Measurements from ENCODE around the gene FCGBP. TPM values are rescaled to one million over a fixed set of nuclear protein-coding genes. Genes with fewer than 3 reads are reported as not detected.
"Not testable (repeated sequence)": the region's sequence is repeated elsewhere in the genome, so short reads cannot be mapped to it uniquely, and the experiment has no call there.

The FCGBP gene
- total and polyA plus RNA-seq, 11 donors = 0.76 to 44.4 (median 3.8) TPM

GRCh38 chr19:39967561-39967960 is 33.1 kb upstream of the FCGBP start:
- no peak for TF ChIP-seq POLR2A (IDR thresholded peaks at IDR 0.05)
- TF ChIP-seq CTCF (IDR thresholded peaks at IDR 0.05) = no peak
- Histone ChIP-seq H3K4me1 (peaks cover 0 to 26% (median 12%) of the 10 kb centered on the region in 12 donors), H3K27me3 (no peaks in the 10 kb centered on the region), H3K4me3 (no peak overlapping the region), H3K36me3 (peaks cover 0 to 7% (median 5%) of the 10 kb centered on the region in 9 donors), H3K27ac (no peak overlapping the region), H3K9me3 (no peaks in the 10 kb centered on the region)
- WGBS, 4 donors = 83 to 93% (median 88%) methylated on average over 9 of the region's 9 CpGs
- no peak for DNase-seq
- ATAC-seq = no peak
- intact Hi-C loops (cut with DNase I) = loop anchor here in 4 of 10 donors (5.0 to 10.0 kb wide), 4 partner anchors 120 to 413 kb away; partner anchors contain the start of gene FBL (in 1 of the 4)

DNA sequence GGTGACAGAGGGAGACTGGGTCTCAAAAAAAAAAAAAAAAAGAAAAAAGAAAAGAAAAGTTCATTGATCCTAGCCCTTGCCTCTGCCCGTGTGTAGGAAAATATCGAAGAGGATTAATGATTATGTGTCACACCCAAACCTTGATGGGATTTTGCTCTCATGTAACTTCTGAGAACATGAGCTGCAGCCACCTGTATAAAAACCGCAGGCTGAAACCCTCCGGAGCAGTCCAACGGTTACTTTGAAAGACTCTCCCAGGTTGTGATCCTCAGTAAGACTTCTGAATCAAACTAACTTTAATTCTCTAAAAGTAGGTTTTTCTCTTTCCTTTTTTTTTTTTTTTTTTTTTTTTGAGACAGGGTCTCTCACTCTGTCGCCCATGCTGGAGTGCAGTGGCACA is 32.2 kb upstream of the FCGBP start:
- H3K27ac ChIP-seq = no peak overlapping the region
- ATAC-seq (no peak), DNase-seq (no peak)
- no peak for TF ChIP-seq POLR2A (IDR thresholded peaks at IDR 0.05)
- TF ChIP-seq CTCF (IDR thresholded peaks at IDR 0.05) = no peak
- H3K4me1 ChIP-seq = peaks cover 0 to 17% (median 5%) of the 10 kb centered on the region in 12 donors
- H3K27me3 ChIP-seq = peaks cover 0 to 3% (median 0%) of the 10 kb centered on the region in 9 donors
- intact Hi-C loops (cut with DNase I) = loop anchor here in 4 of 10 donors (5.0 to 10.0 kb wide), 4 partner anchors 119 to 412 kb away; partner anchors contain the start of gene FBL (in 1 of the 4)
- 90 to 97% (median 94%) methylated on average over 6 of the region's 6 CpGs for WGBS, 4 donors
- no peak overlapping the region for H3K4me3 ChIP-seq
- H3K36me3 ChIP-seq = no peaks in the 10 kb centered on the region
- H3K9me3 ChIP-seq = no peaks in the 10 kb centered on the region

GRCh38 chr19:39963898-39964297 is 29.5 kb upstream of the FCGBP start:
- TF ChIP-seq CTCF (IDR thresholded peaks at IDR 0.05) = no peak
- TF ChIP-seq POLR2A (IDR thresholded peaks at IDR 0.05) = no peak
- 72 to 78% (median 76%) methylated on average over 3 of the region's 3 CpGs for WGBS, 4 donors
- no peak overlapping the region for H3K4me3 ChIP-seq
- DNase-seq (no peak), ATAC-seq (no peak)
- intact Hi-C loops (cut with DNase I) = loop anchor here in 4 of 10 donors (10.0 kb wide), 3 partner anchors 159 to 409 kb away; no protein-coding TSS in a partner anchor
- H3K27me3 ChIP-seq = peaks cover 0 to 18% (median 0%) of the 10 kb centered on the region in 9 donors
- H3K4me1 ChIP-seq = no peaks in the 10 kb centered on the region
- no peak overlapping the region for H3K27ac ChIP-seq
- no peaks in the 10 kb centered on the region for H3K36me3 ChIP-seq
- H3K9me3 ChIP-seq = no peaks in the 10 kb centered on the region

- H3K4me3 ChIP-seq; DNase-seq; H3K36me3 ChIP-seq; H3K9me3 ChIP-seq; ATAC-seq; H3K4me1 ChIP-seq; intact Hi-C loops (cut with DNase I); H3K27ac ChIP-seq: not testable (repeated sequence)
- WGBS, 4 donors = 55 to 68% (median 64%) methylated on average over 9 to 13 of the region's 13 CpGs
- peaks cover 0 to 35% (median 0%) of the 10 kb centered on the region in 9 donors for H3K27me3 ChIP-seq
Measured at GRCh38 chr19:39959407-39959806, 25.0 kb upstream of the FCGBP start.

GRCh38 chr19:39958942-39959341 is 24.5 kb upstream of the FCGBP start:
- DNase-seq; H3K4me3 ChIP-seq; ATAC-seq; H3K27ac ChIP-seq; intact Hi-C loops (cut with DNase I); H3K36me3 ChIP-seq; H3K4me1 ChIP-seq; H3K9me3 ChIP-seq: not testable (repeated sequence)
- 83 to 91% (median 88%) methylated on average over 3 of the region's 3 CpGs for WGBS, 4 donors
- peaks cover 0 to 39% (median 0%) of the 10 kb centered on the region in 9 donors for H3K27me3 ChIP-seq

DNA sequence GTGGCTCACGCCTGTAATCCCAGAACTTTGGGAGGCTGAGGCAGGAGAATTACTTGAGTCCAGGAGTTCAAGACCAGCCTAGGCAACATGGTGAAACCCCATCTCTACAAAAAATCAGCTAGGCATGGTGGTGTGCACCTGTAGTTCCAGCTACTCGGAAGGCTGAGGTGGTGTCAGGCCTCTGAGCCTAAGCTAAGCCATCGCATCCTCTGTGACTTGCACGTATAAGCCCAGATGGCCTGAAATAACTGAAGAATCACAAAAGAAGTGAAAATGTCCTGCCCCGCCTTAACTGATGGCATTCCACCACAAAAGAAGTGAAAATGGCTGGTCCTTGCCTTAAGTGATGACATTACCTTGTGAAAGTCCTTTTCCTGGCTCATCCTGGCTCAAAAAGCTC is 23.5 kb upstream of the FCGBP start:
- intact Hi-C loops (cut with DNase I); ATAC-seq; H3K36me3 ChIP-seq; H3K9me3 ChIP-seq; H3K4me3 ChIP-seq; H3K27ac ChIP-seq; DNase-seq: not testable (repeated sequence)
- 83 to 93% (median 89%) methylated on average over 5 of the region's 5 CpGs for WGBS, 4 donors
- Histone ChIP-seq H3K4me1 (peaks cover 0 to 13% (median 0%) of the 10 kb centered on the region in 12 donors), H3K27me3 (peaks cover 0 to 39% (median 0%) of the 10 kb centered on the region in 9 donors)

Measured in heart left ventricle (tissue), 16 donors.